Kasumi-1 (cell line): Measurements from ENCODE around the gene YAE1.
A peak's percentile ranks its signal among the peaks of the same experiment; 100 is the strongest.

Experiments used
- DNase-seq, 2 experiments: peaks; one replicate each; lab custom pipeline; 2025; lab: John Stamatoyannopoulos, UW

Gene YAE1

DNA sequence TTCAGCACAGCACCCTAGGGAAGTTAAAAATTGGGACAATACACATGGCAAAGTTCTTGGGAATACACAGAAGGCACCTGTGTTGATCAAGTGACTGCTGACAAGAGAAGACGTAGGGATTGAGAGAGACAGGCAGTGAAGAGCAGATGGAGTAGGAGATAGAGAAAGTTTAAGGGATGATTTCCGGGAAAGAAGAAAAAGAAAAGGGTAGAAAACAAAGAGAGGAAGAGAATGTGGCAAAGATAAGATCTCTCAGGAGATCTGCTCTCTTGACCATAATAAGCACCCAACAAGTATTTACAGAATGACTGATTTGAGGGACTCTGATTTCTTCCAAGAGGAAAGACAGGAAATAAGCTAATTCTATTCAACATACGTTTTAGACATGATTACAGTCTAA, 42.1 kb downstream of the YAE1 start:
- no peak for DNase-seq

DNA sequence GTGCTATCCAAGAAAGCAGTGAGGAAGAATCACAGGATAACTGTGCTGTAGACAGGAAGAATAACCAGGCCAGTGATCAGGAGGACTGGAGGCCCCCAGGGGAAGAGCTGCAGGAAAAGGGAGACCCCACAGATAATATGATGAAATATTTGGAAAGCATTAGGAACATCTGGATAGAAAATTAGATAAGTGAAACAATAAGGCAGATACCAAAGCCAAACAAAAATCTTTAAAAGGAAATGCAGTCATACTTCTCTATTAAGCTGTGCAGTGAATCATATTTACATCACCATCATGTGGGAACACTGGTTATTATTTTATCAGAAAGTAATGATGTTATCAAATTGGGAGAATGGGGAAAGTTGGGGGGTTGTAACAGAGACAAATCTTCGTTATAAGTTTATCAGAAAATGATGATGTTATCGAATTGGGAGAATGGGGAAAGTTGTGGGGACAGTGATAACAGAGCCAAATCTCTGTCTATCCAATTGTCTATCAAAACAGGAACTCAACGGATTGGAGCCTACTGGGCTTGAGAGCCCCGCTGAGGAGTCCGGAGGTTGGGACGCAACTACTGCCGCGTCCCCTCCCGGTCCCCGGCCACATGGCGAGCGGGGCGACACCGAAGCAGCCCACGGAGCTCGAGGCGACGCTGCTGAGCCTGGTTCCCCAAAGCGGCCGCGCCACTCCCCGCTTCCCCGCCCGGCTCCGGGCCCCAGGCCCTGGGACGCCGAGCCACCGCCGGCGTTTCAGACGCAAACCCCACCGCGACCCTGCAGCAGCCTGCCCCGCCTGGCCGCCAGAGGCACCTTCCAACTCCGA, 43.1 kb downstream of the YAE1 start:
- DNase-seq, result peak; percentile 67 to 68

DNA sequence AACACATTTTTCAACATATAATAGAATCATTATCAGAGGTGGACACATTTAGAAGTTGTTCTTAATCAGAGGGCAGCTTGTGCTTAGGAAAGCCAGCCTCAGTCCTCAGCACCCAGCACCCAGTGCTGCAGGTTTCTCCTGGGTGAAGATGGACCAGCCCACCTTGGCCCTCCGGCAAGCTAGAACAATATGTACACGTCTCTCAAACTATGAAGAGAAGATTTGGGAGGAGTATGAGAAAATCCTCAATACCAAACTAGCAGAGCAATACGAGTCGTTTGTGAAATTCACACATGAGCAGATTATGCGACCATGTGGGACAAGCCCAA, 43.7 kb downstream of the YAE1 start:
- DNase-seq, result no peak

DNA sequence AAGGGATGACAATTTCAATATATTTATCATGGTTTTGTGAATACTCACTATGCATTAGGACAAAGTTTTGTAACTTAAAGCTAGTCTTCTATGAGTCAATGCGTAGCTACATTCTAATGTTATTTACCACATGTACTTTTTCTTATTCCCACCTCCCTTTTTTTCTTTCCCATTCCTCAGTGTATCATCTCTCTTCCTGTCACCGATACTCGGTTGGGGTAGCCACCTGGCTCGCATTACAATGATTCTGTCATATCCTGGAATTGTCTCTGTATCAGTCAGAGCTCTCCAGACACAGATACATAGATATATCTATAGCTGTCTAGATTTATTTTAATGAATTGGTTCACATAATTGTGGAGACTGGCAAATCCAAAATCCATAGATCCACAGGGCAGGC, 47.4 kb downstream of the YAE1 start:
- no peak for DNase-seq

DNA sequence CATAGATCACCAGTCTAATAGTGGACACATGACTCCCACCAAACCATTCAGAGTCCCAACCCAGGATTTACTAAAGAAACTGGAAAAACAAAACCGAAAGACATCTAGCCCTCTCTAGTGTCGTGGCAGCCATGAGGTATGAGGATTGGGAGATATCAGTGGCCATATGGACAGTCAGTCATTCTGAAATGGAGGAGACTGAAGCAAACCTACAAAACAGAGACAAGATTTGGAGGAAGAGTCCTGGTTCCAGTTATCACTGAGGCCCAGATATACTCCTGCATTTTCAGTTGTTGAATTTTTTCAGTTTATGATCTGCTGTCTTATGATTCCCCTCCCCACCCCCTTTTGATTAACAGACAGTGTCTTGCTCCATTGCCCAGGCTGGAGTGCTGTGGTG, 48.1 kb downstream of the YAE1 start:
- DNase-seq, result no peak

DNA sequence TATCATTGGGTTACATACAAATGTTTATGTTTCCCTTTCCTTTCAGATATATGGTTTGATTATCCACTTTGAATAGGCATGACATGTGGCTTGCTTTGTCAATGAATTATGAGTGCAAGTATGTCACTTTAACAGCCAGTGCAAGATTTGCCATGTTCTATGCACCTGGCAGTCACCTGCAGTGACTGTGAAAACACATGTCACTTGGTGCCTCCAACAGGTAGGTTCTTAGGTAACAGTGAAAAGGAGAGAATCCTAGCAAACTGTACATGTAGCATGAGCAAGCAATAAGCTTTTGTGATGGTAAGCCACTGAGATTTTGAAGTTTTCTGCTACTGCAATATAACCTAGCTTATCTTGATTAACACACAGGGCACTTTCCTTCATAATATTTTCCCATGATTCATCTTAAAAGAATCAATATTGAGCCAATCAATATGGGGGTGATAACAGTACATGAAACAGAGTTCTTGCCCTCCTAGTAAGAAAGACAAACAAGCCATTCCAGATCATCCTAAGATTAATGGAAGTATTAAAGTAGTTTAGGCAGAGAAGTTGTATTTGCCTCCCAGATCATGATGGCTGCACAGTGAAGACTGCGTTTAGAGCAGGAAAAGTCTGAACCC, 49.3 kb downstream of the YAE1 start:
- DNase-seq, result no peak

DNA sequence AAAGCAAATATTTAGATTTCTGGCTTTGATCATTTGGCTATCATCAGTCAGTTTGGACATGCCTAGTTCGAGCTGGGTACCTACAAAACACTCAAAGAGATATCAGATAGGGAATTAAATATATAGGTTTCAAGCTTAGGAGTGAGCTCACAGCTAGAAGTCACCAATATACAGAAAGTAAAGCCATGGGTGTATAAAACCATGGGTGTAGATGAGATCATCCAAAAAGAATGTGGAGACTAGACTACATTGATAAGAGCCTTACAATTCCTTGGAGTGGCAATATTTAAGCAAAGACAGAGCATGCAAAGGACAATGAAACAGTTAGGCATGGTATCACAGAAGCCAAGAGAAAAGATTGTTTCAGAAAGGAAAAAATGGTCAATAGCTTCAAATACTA, 49.9 kb downstream of the YAE1 start:
- DNase-seq, result no peak

DNA sequence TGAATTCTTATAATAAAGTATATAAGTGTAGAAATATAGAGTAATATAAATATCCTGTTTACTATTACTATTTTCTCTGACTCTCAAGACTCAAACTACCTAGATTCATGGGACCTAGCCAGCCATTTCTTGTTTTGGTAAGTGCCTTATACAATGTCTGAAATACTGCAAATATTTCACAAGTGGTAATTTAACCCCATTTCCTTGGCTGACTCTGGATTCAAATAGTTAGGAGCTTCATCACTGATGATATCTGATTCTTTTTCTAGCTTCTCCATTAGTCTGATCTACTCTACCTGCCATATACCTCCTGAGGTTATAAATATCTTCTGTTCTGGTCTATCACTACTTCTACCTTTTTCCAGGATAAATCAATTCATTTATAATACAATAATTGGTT, 50.8 kb downstream of the YAE1 start:
- no peak for DNase-seq

DNA sequence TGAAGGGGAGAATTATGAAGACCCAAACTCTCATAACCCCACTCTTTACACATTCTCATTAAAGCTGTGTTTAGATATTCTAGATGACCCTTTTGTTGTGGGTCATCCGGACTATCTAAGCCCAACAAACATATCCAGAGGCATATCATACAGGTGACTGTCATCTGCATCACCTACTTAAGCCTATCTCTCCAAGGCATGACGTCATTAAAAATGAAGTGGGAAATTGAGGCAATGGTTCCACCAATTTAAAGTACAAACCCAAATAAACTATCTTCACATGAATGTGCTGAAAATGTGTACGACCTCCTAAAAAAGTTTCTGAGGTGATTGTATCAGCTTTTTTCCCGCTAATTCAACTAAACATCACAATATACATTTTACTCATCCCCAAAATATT, 52.7 kb downstream of the YAE1 start:
- no peak for DNase-seq

DNA sequence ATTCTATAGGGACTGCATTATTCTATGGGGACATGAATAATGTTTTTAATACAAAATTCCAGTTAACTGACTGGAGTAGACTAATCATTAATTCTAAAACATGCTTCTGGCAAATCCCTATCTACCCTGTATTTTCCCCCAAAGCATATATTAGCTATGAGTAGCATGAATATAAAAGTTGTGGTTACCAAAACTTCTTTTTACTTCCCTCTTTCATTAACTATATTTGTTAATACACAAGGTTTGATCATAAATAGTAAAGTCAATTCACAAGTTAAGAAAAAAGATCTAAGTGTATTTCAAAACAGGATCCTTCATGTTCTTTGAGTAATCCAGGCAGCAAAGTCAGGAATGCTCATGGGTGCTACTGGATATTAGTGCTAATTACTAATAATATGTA, 54.3 kb downstream of the YAE1 start:
- DNase-seq, result no peak

DNA sequence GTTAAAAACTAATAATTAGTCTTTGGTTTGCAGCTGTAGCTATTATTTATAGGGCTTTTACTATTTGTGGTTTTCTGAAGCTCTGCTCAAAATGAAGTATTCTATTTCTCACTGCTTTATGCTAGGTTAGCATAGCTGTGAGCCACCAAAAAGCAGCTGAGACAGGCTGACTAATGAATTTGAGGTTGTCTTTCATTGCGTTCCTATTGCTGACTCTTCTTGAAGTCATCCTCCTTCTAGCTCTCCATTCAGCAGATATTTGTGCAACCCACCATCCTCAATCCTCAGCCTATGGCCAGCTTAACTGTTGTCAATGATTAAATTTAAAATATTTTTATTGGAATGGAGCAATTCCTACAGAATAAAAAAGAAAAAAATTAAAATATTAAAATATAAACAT, 55.1 kb downstream of the YAE1 start:
- DNase-seq, result no peak

DNA sequence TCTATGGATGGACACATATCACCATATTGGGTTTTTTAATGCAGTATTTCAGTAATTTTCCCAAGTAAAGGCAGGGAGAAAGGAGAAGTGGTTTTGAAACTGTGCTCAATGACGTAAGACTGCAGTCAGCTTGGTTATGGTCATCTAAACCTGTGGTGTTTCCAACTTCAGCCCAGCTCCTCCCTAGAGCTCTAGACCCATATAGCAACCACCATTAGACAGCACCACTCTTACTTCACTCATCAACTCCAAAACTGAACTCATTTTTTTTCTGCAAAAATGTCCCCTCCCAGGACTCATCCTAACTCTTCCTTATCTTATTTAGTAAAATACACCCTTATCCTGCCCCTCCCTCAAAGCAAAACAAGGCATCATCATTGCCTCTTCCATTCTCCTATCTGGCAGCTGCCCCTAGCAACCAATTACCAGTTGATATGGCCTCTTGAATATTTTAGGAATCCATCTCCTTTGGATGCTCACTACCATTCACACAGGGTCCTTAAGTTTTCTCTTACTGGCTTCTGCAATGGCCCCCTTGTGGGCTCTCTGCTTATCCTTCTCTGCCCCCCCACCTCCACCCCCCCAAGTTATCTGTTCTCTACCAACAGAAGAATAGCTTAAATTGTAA, 55.7 kb downstream of the YAE1 start:
- DNase-seq, result peak; percentile 74 to 77
